ENCODE measurements around the gene TNIK. TPM values are rescaled to one million over a fixed set of nuclear protein-coding genes. Genes with fewer than 3 reads are reported as not detected.

TNIK gene
- total and polyA plus RNA-seq, 10 donors: 0.85 to 34.5 (median 14.1) TPM

GRCh38 chr3:171416666-171417065 lies 43.5 kb downstream of the TNIK start:
- TF ChIP-seq POLR2AphosphoS5 (IDR thresholded peaks at IDR 0.05) (no peak), POLR2A (IDR thresholded peaks at IDR 0.05) (no peak)
- TF ChIP-seq, protein P1, sequence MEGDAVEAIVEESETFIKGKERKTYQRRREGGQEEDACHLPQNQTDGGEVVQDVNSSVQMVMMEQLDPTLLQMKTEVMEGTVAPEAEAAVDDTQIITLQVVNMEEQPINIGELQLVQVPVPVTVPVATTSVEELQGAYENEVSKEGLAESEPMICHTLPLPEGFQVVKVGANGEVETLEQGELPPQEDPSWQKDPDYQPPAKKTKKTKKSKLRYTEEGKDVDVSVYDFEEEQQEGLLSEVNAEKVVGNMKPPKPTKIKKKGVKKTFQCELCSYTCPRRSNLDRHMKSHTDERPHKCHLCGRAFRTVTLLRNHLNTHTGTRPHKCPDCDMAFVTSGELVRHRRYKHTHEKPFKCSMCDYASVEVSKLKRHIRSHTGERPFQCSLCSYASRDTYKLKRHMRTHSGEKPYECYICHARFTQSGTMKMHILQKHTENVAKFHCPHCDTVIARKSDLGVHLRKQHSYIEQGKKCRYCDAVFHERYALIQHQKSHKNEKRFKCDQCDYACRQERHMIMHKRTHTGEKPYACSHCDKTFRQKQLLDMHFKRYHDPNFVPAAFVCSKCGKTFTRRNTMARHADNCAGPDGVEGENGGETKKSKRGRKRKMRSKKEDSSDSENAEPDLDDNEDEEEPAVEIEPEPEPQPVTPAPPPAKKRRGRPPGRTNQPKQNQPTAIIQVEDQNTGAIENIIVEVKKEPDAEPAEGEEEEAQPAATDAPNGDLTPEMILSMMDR (IDR thresholded peaks at IDR 0.05 in 8 of 11, conservative IDR thresholded peaks at IDR 0.05 in 3 of 11): no peak
- no peak for DNase-seq
- Histone ChIP-seq H3K4me1 (no peaks in the 10 kb centered on the region), H3K27me3 (replicated peaks in 1 of 7) (no peaks in the 10 kb centered on the region), H3K36me3 (no peaks in the 10 kb centered on the region), H3K9me3 (no peaks in the 10 kb centered on the region), H3K27ac (no peak overlapping the region), H3K4me3 (no peak overlapping the region)
- WGBS, 5 donors: 84 to 94% (median 87%) methylated on average over 2 of the region's 2 CpGs
- intact Hi-C loops (cut with DNase I; ENCODE audit: low total_unique reads): no loop called here

- Histone ChIP-seq H3K4me1 (no peaks in the 10 kb centered on the region), H3K27ac (no peak overlapping the region), H3K27me3 (replicated peaks in 1 of 7) (no peaks in the 10 kb centered on the region), H3K9me3 (no peaks in the 10 kb centered on the region), H3K4me3 (no peak overlapping the region), H3K36me3 (no peaks in the 10 kb centered on the region)
- WGBS, 5 donors: 78 to 95% (median 82%) methylated on average over 5 of the region's 5 CpGs
- intact Hi-C loops (cut with DNase I; ENCODE audit: low total_unique reads): no loop called here
- TF ChIP-seq POLR2AphosphoS5 (IDR thresholded peaks at IDR 0.05): no peak
- DNase-seq: no peak
Observed at GRCh38 chr3:171416061-171416460, 44.1 kb downstream of the TNIK start.

- intact Hi-C loops (cut with DNase I; ENCODE audit: low total_unique reads): no loop called here
- Histone ChIP-seq H3K4me1 (no peaks in the 10 kb centered on the region), H3K36me3 (no peaks in the 10 kb centered on the region), H3K27ac (no peak overlapping the region), H3K4me3 (no peak overlapping the region), H3K27me3 (replicated peaks in 1 of 7) (no peaks in the 10 kb centered on the region), H3K9me3 (no peaks in the 10 kb centered on the region)
- WGBS, 5 donors: 85 to 94% (median 91%) methylated on average over 2 of the region's 2 CpGs
- TF ChIP-seq, protein P1 (IDR thresholded peaks at IDR 0.05 in 8 of 11, conservative IDR thresholded peaks at IDR 0.05 in 3 of 11): no peak
- TF ChIP-seq POLR2A (IDR thresholded peaks at IDR 0.05) (no peak), POLR2AphosphoS5 (IDR thresholded peaks at IDR 0.05) (no peak)
- no peak for DNase-seq
Observed at GRCh38 chr3:171415070-171415469, 45.1 kb downstream of the TNIK start.

- Histone ChIP-seq H3K36me3 (no peaks in the 10 kb centered on the region), H3K27me3 (replicated peaks in 1 of 7) (no peaks in the 10 kb centered on the region), H3K9me3 (no peaks in the 10 kb centered on the region), H3K4me3 (no peak overlapping the region), H3K27ac (no peak overlapping the region), H3K4me1 (no peaks in the 10 kb centered on the region)
- no peak for TF ChIP-seq POLR2A (IDR thresholded peaks at IDR 0.05)
- TF ChIP-seq POLR2AphosphoS5 (IDR thresholded peaks at IDR 0.05): no peak
- TF ChIP-seq, protein P1 (IDR thresholded peaks at IDR 0.05 in 8 of 11, conservative IDR thresholded peaks at IDR 0.05 in 3 of 11): no peak
- no peak for DNase-seq
- intact Hi-C loops (cut with DNase I; ENCODE audit: low total_unique reads): no loop called here
- 87 to 100% (median 93%) methylated on average over 1 of the region's 1 CpG for WGBS, 5 donors
Observed at GRCh38 chr3:171412473-171412872, 47.7 kb downstream of the TNIK start.

DNA sequence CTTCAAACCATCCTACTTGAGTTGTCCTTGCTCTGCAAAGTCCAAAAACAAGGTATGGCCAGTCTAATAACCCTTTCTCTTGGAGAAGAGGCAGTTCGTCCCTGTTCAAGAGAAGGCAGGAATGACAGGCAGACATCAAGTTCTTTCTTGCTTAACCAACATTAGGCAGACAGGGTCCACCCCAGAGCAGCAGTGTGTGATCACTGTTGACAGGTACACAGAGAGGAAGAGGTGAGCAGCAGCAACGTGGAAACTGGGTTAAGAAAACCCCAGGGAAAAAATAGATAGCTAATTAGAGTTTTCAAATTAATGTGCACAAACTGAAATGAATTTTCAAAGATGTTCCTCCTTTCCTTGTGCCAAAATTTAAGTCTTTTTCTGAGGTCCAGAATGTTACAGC lies 48.2 kb downstream of the TNIK start:
- no peaks in the 10 kb centered on the region for H3K4me1 ChIP-seq
- TF ChIP-seq, protein P1 (IDR thresholded peaks at IDR 0.05 in 8 of 11, conservative IDR thresholded peaks at IDR 0.05 in 3 of 11): no peak
- TF ChIP-seq POLR2A (IDR thresholded peaks at IDR 0.05): no peak
- no peak for TF ChIP-seq POLR2AphosphoS5 (IDR thresholded peaks at IDR 0.05)
- H3K4me3 ChIP-seq: no peak overlapping the region
- 57 to 70% (median 60%) methylated on average over 2 of the region's 2 CpGs for WGBS, 5 donors
- DNase-seq: no peak
- no peaks in the 10 kb centered on the region for H3K36me3 ChIP-seq
- no peaks in the 10 kb centered on the region for H3K27me3 ChIP-seq (replicated peaks in 1 of 7)
- intact Hi-C loops (cut with DNase I; ENCODE audit: low total_unique reads): no loop called here
- H3K27ac ChIP-seq: no peak overlapping the region
- no peaks in the 10 kb centered on the region for H3K9me3 ChIP-seq
